Neural cell (in vitro differentiated cells): ENCODE results near the gene FAM20B.

Experiments used
- EP300 ChIP-seq: fragments of 450-650 bp; conservative IDR thresholded peaks from 2 replicates; pipeline ENCODE4 v1.6.1; 2014; ENCODE audit warnings: antibody characterized with exemption, mild to moderate bottlenecking, moderate library complexity; ENCODE audit not compliant: poor library complexity, severe bottlenecking
- EZH2 ChIP-seq: fragments of 200-600, 300-800 bp; shearing (Covaris generic), sonication (generic); IDR thresholded peaks from 2 replicates; pipeline ENCODE4 v1.6.1; 2014; ENCODE audit warnings: antibody characterized with exemption, low read length, borderline replicate concordance, mild to moderate bottlenecking; ENCODE audit not compliant: insufficient read depth, poor library complexity, severe bottlenecking
- REST ChIP-seq: IDR thresholded peaks from 2 replicates; pipeline ENCODE4 v1.6.1; 2012; ENCODE audit warnings: borderline replicate concordance
- TF ChIP-seq, protein P1 (sequence below): fragments of 450-650 bp; IDR thresholded peaks from 2 replicates; pipeline ENCODE4 v1.5.1; 2014; ENCODE audit warnings: antibody characterized with exemption, mild to moderate bottlenecking, moderate library complexity; ENCODE audit not compliant: poor library complexity, severe bottlenecking

- TF ChIP-seq EP300 (no peak), REST (no peak), EZH2 (no peak)
- TF ChIP-seq, protein P1, sequence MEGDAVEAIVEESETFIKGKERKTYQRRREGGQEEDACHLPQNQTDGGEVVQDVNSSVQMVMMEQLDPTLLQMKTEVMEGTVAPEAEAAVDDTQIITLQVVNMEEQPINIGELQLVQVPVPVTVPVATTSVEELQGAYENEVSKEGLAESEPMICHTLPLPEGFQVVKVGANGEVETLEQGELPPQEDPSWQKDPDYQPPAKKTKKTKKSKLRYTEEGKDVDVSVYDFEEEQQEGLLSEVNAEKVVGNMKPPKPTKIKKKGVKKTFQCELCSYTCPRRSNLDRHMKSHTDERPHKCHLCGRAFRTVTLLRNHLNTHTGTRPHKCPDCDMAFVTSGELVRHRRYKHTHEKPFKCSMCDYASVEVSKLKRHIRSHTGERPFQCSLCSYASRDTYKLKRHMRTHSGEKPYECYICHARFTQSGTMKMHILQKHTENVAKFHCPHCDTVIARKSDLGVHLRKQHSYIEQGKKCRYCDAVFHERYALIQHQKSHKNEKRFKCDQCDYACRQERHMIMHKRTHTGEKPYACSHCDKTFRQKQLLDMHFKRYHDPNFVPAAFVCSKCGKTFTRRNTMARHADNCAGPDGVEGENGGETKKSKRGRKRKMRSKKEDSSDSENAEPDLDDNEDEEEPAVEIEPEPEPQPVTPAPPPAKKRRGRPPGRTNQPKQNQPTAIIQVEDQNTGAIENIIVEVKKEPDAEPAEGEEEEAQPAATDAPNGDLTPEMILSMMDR = no peak
These were observed 40.8 kb downstream of the FAM20B start for GRCh38 chr1:179066471-179066870.
